Suprapubic skin (tissue), 4 donors: Measurements from ENCODE around the gene TMEM243. TPM values are rescaled to one million over a fixed set of nuclear protein-coding genes. Genes with fewer than 3 reads are reported as not detected.
A peak's percentile ranks its signal among the peaks of the same experiment; 100 is the strongest.

ENCODE experiments used
- DNase-seq, 2 donors: peaks; one replicate each; pipeline ENCODE4 v3.0.0-alpha.2; 2019; ENCODE audit warnings: low spot score in 2 of 2
- H3K27ac ChIP-seq: fragments of 200-600 bp; sonication (generic); one replicate; pipeline ENCODE4 v1.5.1; 2019
- H3K27me3 ChIP-seq: fragments of 200-600 bp; sonication (generic); one replicate; pipeline ENCODE4 v1.5.1; 2019
- H3K36me3 ChIP-seq: fragments of 200-600 bp; sonication (generic); one replicate; pipeline ENCODE4 v1.5.1; 2019
- H3K4me1 ChIP-seq: fragments of 200-600 bp; sonication (generic); one replicate; pipeline ENCODE4 v1.5.1; 2019
- H3K4me3 ChIP-seq: fragments of 200-600 bp; sonication (generic); one replicate; pipeline ENCODE4 v1.5.1; 2019; ENCODE audit warnings: mild to moderate bottlenecking
- H3K9me3 ChIP-seq: fragments of 200-600 bp; sonication (generic); one replicate; pipeline ENCODE4 v1.5.1; 2019
- CTCF ChIP-seq, 2 donors: fragments of 200-600 bp in 1 of 2; fragments of 450-650 bp in 1 of 2; sonication (generic) in 1 of 2; IDR thresholded peaks; one replicate each; pipeline ENCODE4 v1.5.1; 2016 to 2019; ENCODE audit warnings: antibody characterized with exemption in 2 of 2, mild to moderate bottlenecking in 1 of 2, moderate library complexity in 1 of 2
- EP300 ChIP-seq: sonication (generic); formaldehyde crosslinking; IDR thresholded peaks from one replicate; pipeline ENCODE4 v1.6.1; 2017; ENCODE audit warnings: antibody characterized with exemption
- POLR2A ChIP-seq, 2 donors: fragments of 450-650 bp; IDR thresholded peaks; one replicate each; pipeline ENCODE4 v1.6.1; 2017; ENCODE audit warnings: antibody characterized with exemption in 2 of 2, mild to moderate bottlenecking in 2 of 2, moderate library complexity in 2 of 2
- POLR2AphosphoS5 ChIP-seq, 3 donors: sonication (generic); formaldehyde crosslinking; IDR thresholded peaks; one replicate each; pipeline ENCODE4 v1.6.1; 2017; ENCODE audit warnings: antibody characterized with exemption in 3 of 3
- WGBS: methylation state at CpG from one replicate; pipeline ENCODE4 v1.1.5; 2018; 5-methylcytosine and 5-hydroxymethylcytosine counted together
- total RNA-seq, 4 donors: library from RNA; depleted of rRNA; stranded (reverse); fragments of >200 nt; gene quantifications; one replicate each; pipeline ENCODE4 v1.1.0, GENCODE V29; 2016

The TMEM243 gene
- total RNA-seq, 4 donors from 2014 or later, result 27.7 to 76.0 (median 39.2) TPM

DNA sequence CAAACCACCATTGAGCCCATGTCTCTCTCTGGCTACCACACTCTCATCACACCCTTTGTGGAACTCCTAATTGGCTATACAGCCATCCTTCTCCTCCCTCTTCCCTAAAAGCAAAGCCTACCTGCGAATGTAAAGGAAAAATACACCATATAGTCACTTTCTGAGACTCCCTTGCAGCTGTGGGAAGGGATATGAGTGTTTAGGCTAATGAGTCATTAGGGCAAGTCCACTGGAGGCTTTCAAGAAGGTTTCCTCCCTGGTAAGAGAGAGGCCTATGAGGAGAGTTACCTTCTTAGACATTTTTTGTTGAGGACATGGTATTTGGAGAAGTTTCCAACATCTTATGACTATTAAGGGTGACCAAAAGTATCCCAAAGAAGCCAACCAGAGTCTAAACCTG is 4.1 kb upstream of the TMEM243 start:
- TF ChIP-seq CTCF (IDR thresholded peaks at IDR 0.05), result no peak
- no peak for TF ChIP-seq EP300
- TF ChIP-seq POLR2AphosphoS5 (IDR thresholded peaks at IDR 0.05), result no peak
- TF ChIP-seq POLR2A (IDR thresholded peaks at IDR 0.05), result no peak

GRCh38 chr7:87220734-87221215 is 1.2 kb upstream of the TMEM243 start:
- H3K4me3 ChIP-seq, result peak overlapping the region; percentile 67
- TF ChIP-seq EP300 (no peak), CTCF (IDR thresholded peaks at IDR 0.05) (no peak), POLR2A (IDR thresholded peaks at IDR 0.05) (no peak), POLR2AphosphoS5 (IDR thresholded peaks at IDR 0.05) (no peak)
- H3K36me3 ChIP-seq, result no peaks in the 10 kb centered on the region
- 9% methylated on average over 17 of the region's 17 CpGs for WGBS
- H3K9me3 ChIP-seq, result no peaks in the 10 kb centered on the region
- H3K27me3 ChIP-seq, result no peaks in the 10 kb centered on the region
- H3K4me1 ChIP-seq, result peaks cover 34% of the 10 kb centered on the region
- no peak for DNase-seq
- H3K27ac ChIP-seq, result no peak overlapping the region

More for the DNA sequence above, 4.1 kb upstream of the TMEM243 start:
- no peak for DNase-seq
- Histone ChIP-seq H3K4me1 (peaks cover 11% of the 10 kb centered on the region), H3K27ac (no peak overlapping the region), H3K27me3 (no peaks in the 10 kb centered on the region), H3K36me3 (no peaks in the 10 kb centered on the region), H3K4me3 (no peak overlapping the region), H3K9me3 (no peaks in the 10 kb centered on the region)
- 79% methylated on average over 1 of the region's 1 CpG for WGBS

- TF ChIP-seq EP300 (no peak), POLR2A (IDR thresholded peaks at IDR 0.05) (peak; percentile 43 to 75), POLR2AphosphoS5 (IDR thresholded peaks at IDR 0.05) (peak in 2 of 3 donors; percentile 11 to 63)
- Histone ChIP-seq H3K36me3 (no peaks in the 10 kb centered on the region), H3K4me3 (peak overlapping the region; percentile 67), H3K9me3 (no peaks in the 10 kb centered on the region), H3K4me1 (peaks cover 34% of the 10 kb centered on the region), H3K27me3 (no peaks in the 10 kb centered on the region), H3K27ac (peak overlapping the region; percentile 80)
- peak; percentile 89 for DNase-seq
- WGBS, result under 1% methylated on average over 57 of the region's 75 CpGs
Measured at GRCh38 chr7:87220026-87220733, 648 bp upstream of the TMEM243 start.

- WGBS, result 5% methylated on average over 5 of the region's 17 CpGs
- DNase-seq, result peak; percentile 84 to 87
- no peak for TF ChIP-seq CTCF (IDR thresholded peaks at IDR 0.05)
- TF ChIP-seq EP300, result no peak
- no peak for TF ChIP-seq POLR2AphosphoS5 (IDR thresholded peaks at IDR 0.05)
- no peak for TF ChIP-seq POLR2A (IDR thresholded peaks at IDR 0.05)
- H3K4me1 ChIP-seq, result peaks cover 41% of the 10 kb centered on the region
- H3K9me3 ChIP-seq, result no peaks in the 10 kb centered on the region
- no peaks in the 10 kb centered on the region for H3K36me3 ChIP-seq
- H3K27me3 ChIP-seq, result no peaks in the 10 kb centered on the region
- H3K4me3 ChIP-seq, result peak overlapping the region; percentile 67
- peak overlapping the region; percentile 80 for H3K27ac ChIP-seq
Measured at GRCh38 chr7:87218796-87219544, 562 bp downstream of the TMEM243 start.

DNA sequence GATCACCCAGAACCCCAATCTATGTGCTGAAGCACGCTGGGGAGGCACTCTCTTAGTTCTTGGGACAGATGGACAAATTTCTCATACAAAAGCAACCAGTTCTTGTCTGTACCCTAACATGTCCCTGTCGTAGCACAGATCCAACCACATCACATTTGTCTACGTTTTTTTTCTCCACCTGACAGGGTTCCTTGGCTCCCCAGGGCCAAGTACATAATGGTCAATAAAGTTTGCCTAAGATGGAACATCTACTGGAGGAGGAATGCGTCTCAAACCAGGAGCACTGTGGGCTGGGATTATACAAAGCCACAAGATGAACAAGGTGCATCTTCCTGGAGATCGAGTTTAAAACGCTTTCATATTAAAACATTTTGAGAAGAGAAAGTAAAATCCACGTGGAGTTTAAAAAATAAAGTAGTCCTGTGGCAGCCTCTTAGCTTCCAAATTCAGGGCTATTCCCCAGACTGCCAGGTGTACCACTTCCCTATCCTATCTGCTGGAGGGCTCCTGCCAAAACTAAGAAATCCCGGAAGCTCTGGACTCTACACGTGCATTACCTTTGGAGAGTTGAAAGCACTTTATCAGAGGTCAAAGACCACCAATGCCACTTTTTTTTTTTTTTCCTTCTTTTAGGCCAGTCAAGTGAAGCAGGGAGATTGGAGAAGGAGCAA is 1.4 kb downstream of the TMEM243 start:
- TF ChIP-seq EP300 (no peak), POLR2AphosphoS5 (IDR thresholded peaks at IDR 0.05) (no peak), POLR2A (IDR thresholded peaks at IDR 0.05) (no peak), CTCF (IDR thresholded peaks at IDR 0.05) (no peak)
- Histone ChIP-seq H3K4me1 (peaks cover 45% of the 10 kb centered on the region), H3K27ac (peak overlapping the region; percentile 80), H3K9me3 (no peaks in the 10 kb centered on the region), H3K36me3 (no peaks in the 10 kb centered on the region), H3K27me3 (no peaks in the 10 kb centered on the region), H3K4me3 (peak overlapping the region; percentile 67)
- 51% methylated on average over 9 of the region's 9 CpGs for WGBS
- DNase-seq, result no peak
